Neural cell (in vitro differentiated cells): ENCODE measurements around the gene FOXI1. TPM values are rescaled to one million over a fixed set of nuclear protein-coding genes. Genes with fewer than 3 reads are reported as not detected.

ENCODE experiments used
- H2AFZ ChIP-seq: fragments of 200-600, 300-800 bp; sonication (generic), shearing (Covaris generic); 2 replicates; pipeline ENCODE4 v1.6.0; 2014; ENCODE audit warnings: low read depth, mild to moderate bottlenecking, antibody characterized with exemption, low read length, moderate library complexity
- H3F3A ChIP-seq: fragments of 200-600 bp; shearing (Covaris generic); 2 replicates; pipeline ENCODE4 v1.6.1; 2016; ENCODE audit warnings: mild to moderate bottlenecking, moderate library complexity, mixed read lengths, antibody characterized with exemption, low read length; ENCODE audit not compliant: insufficient read depth, poor library complexity, severe bottlenecking
- H3K27ac ChIP-seq: fragments of 200-600, 300-800 bp; sonication (generic), shearing (Covaris generic); 2 replicates; pipeline ENCODE4 v1.5.1; 2014; ENCODE audit warnings: mild to moderate bottlenecking, low read length, moderate library complexity
- H3K27me3 ChIP-seq: fragments of 300-800, 200-600 bp; sonication (generic), shearing (Covaris generic); 2 replicates; pipeline ENCODE4 v1.6.0; 2014; ENCODE audit warnings: mild to moderate bottlenecking, low read depth, low read length, moderate library complexity; ENCODE audit not compliant: insufficient read depth
- H3K36me3 ChIP-seq: fragments of 300-800, 200-600 bp; sonication (generic), shearing (Covaris generic); 2 replicates; pipeline ENCODE4 v1.5.1; 2014; ENCODE audit warnings: mild to moderate bottlenecking, antibody characterized with exemption, low read length, moderate library complexity; ENCODE audit not compliant: insufficient read depth
- H3K4me2 ChIP-seq: fragments of 300-800, 200-600 bp; sonication (generic), shearing (Covaris generic); 2 replicates; pipeline ENCODE4 v1.6.0; 2014; ENCODE audit warnings: mild to moderate bottlenecking, low read length
- H3K4me3 ChIP-seq: fragments of 300-800, 200-600 bp; sonication (generic), shearing (Covaris generic); 2 replicates; pipeline ENCODE4 v1.5.1; 2014; ENCODE audit warnings: mild to moderate bottlenecking, low read length, moderate library complexity
- H3K79me2 ChIP-seq: fragments of 200-600 bp; shearing (Covaris generic); replicated peaks from 2 replicates; pipeline ENCODE4 v1.6.0; 2014; ENCODE audit warnings: mild to moderate bottlenecking, low read length, moderate library complexity; ENCODE audit not compliant: insufficient read depth
- H3K9ac ChIP-seq: fragments of 300-800, 200-600 bp; sonication (generic), shearing (Covaris generic); 2 replicates; pipeline ENCODE4 v1.6.1; 2016; ENCODE audit warnings: mild to moderate bottlenecking, low read length, mixed read lengths
- H3K9me2 ChIP-seq: fragments of 200-600 bp; shearing (Covaris generic); 2 replicates; pipeline ENCODE4 v1.6.1; 2016; ENCODE audit warnings: mild to moderate bottlenecking, low read length, mixed read lengths; ENCODE audit not compliant: insufficient read depth
- H3K9me3 ChIP-seq: fragments of 200-600, 300-800 bp; sonication (generic), shearing (Covaris generic); 2 replicates; pipeline ENCODE4 v1.6.1; 2016; ENCODE audit warnings: mild to moderate bottlenecking, mixed run types, low read length, moderate library complexity, mixed read lengths
- H4K20me1 ChIP-seq: fragments of 200-600 bp; shearing (Covaris generic); 2 replicates; pipeline ENCODE4 v1.6.1; 2016; ENCODE audit warnings: mild to moderate bottlenecking, mixed run types; ENCODE audit not compliant: insufficient read depth
- CTCF ChIP-seq: fragments of 450-650 bp; IDR thresholded peaks from 2 replicates; pipeline ENCODE4 v1.5.1; 2014; ENCODE audit warnings: antibody characterized with exemption, mild to moderate bottlenecking, moderate library complexity; ENCODE audit not compliant: poor library complexity, severe bottlenecking
- EP300 ChIP-seq: fragments of 450-650 bp; conservative IDR thresholded peaks from 2 replicates; pipeline ENCODE4 v1.6.1; 2014; ENCODE audit warnings: antibody characterized with exemption, mild to moderate bottlenecking, moderate library complexity; ENCODE audit not compliant: poor library complexity, severe bottlenecking
- EZH2 ChIP-seq: fragments of 200-600, 300-800 bp; shearing (Covaris generic), sonication (generic); IDR thresholded peaks from 2 replicates; pipeline ENCODE4 v1.6.1; 2014; ENCODE audit warnings: antibody characterized with exemption, low read length, borderline replicate concordance, mild to moderate bottlenecking; ENCODE audit not compliant: insufficient read depth, poor library complexity, severe bottlenecking
- MXI1 ChIP-seq: fragments of 450-650 bp; conservative IDR thresholded peaks from 2 replicates; pipeline ENCODE4 v1.6.1; 2014; ENCODE audit warnings: antibody characterized with exemption, mild to moderate bottlenecking; ENCODE audit not compliant: poor library complexity, severe bottlenecking
- POLR2AphosphoS5 ChIP-seq: IDR thresholded peaks from 2 replicates; pipeline ENCODE4 v1.6.1; 2012
- RAD21 ChIP-seq: fragments of 450-650 bp; conservative IDR thresholded peaks from 2 replicates; pipeline ENCODE4 v1.6.1; 2014; ENCODE audit warnings: antibody characterized with exemption, mild to moderate bottlenecking, moderate library complexity
- REST ChIP-seq: IDR thresholded peaks from 2 replicates; pipeline ENCODE4 v1.6.1; 2012; ENCODE audit warnings: borderline replicate concordance
- SMC3 ChIP-seq: fragments of 450-650 bp; conservative IDR thresholded peaks from 2 replicates; pipeline ENCODE4 v1.6.1; 2014; ENCODE audit warnings: antibody characterized with exemption, mild to moderate bottlenecking, moderate library complexity; ENCODE audit not compliant: poor library complexity
- TAF1 ChIP-seq: IDR thresholded peaks from 2 replicates; pipeline ENCODE4 v1.6.1; 2012; ENCODE audit warnings: low read depth
- polyA plus RNA-seq: library from polyadenylated mRNA; depleted of rRNA; stranded (reverse); fragments of >200 nt; gene quantifications from 2 replicates; pipeline ENCODE4 v1.2.3, GENCODE V29; 2014

Gene FOXI1
- polyA plus RNA-seq, 1 donor from 2014 or later: not detected

- no peaks in the 10 kb centered on the region for H4K20me1 ChIP-seq
- no peak for TF ChIP-seq CTCF
- no peak for TF ChIP-seq EZH2
- no peak for TF ChIP-seq SMC3
- TF ChIP-seq MXI1: no peak
- no peak for TF ChIP-seq POLR2AphosphoS5
- TF ChIP-seq EP300: no peak
- TF ChIP-seq REST: no peak
- no peak for TF ChIP-seq RAD21
- TF ChIP-seq TAF1: no peak
- no peaks in the 10 kb centered on the region for H3K27me3 ChIP-seq
- H3K4me2 ChIP-seq: no peak overlapping the region
- no peaks in the 10 kb centered on the region for H3K36me3 ChIP-seq
- H3K9me3 ChIP-seq: no peaks in the 10 kb centered on the region
- H3K79me2 ChIP-seq: no peaks in the 10 kb centered on the region
- H3K4me3 ChIP-seq: no peak overlapping the region
- H3F3A ChIP-seq: no peaks in the 10 kb centered on the region
- no peaks in the 10 kb centered on the region for H3K9me2 ChIP-seq
- no peak overlapping the region for H2AFZ ChIP-seq
- H3K9ac ChIP-seq: no peak overlapping the region
- no peak overlapping the region for H3K27ac ChIP-seq
These were observed 33.9 kb upstream of the FOXI1 start for GRCh38 chr5:170071748-170072147.

- Histone ChIP-seq H3K9ac (no peak overlapping the region), H3K79me2 (no peaks in the 10 kb centered on the region), H3K36me3 (no peaks in the 10 kb centered on the region), H3K9me2 (no peaks in the 10 kb centered on the region), H3K4me2 (no peak overlapping the region), H3K27me3 (no peaks in the 10 kb centered on the region), H3K4me3 (no peak overlapping the region), H3F3A (no peaks in the 10 kb centered on the region), H2AFZ (no peak overlapping the region), H3K9me3 (no peaks in the 10 kb centered on the region), H4K20me1 (no peaks in the 10 kb centered on the region), H3K27ac (no peak overlapping the region)
- TF ChIP-seq POLR2AphosphoS5 (no peak), REST (no peak), MXI1 (no peak), RAD21 (no peak), CTCF (no peak), EZH2 (no peak), SMC3 (no peak), EP300 (no peak), TAF1 (no peak)
These were observed 30.0 kb upstream of the FOXI1 start for GRCh38 chr5:170075696-170076095.
